HEK293 (cell line): Measurements from ENCODE around the gene KATNAL1.

Source experiments
- CTCF ChIA-PET: fragments of 350-600 bp; formaldehyde crosslinking; extraction: SDS; loops from one replicate; lab custom pipeline; 2021; ENCODE audit warnings: antibody characterized with exemption; lab: Yijun Ruan, JAX
- POLR2A ChIA-PET: fragments of 300-600 bp; formaldehyde crosslinking; extraction: SDS; loops from one replicate; lab custom pipeline; 2020; ENCODE audit warnings: antibody characterized with exemption, inconsistent platforms; lab: Yijun Ruan, JAX
- H3K27ac ChIP-seq: fragments of 200-500 bp; sonication (Bioruptor generic); 2 replicates; pipeline ENCODE4 v1.5.1; 2014; ENCODE audit warnings: low read depth, low read length, control low read depth, inconsistent platforms; ENCODE audit errors: extremely low read depth
- H3K36me3 ChIP-seq, 2 experiments: fragments of 200-500 bp in 1 of 2; sonication (Bioruptor generic) in 1 of 2; 1 replicate in 1 of 2; 2 replicates in 1 of 2; pipeline ENCODE4 v1.5.1; 2014 to 2017; ENCODE audit warnings: inconsistent platforms in 2 of 2, low read length in 2 of 2; ENCODE audit not compliant: control insufficient read depth in 2 of 2, insufficient read depth in 1 of 2
- H3K4me1 ChIP-seq: fragments of 200-500 bp; sonication (Bioruptor generic); 2 replicates; pipeline ENCODE4 v1.5.1; 2014; ENCODE audit warnings: mild to moderate bottlenecking, low read length, inconsistent platforms; ENCODE audit not compliant: control insufficient read depth, insufficient read depth
- H3K4me3 ChIP-seq: 2 replicates; pipeline ENCODE4 v1.5.1; 2011; ENCODE audit warnings: low read depth, mild to moderate bottlenecking, control low read depth, low read length, moderate library complexity
- H3K9me3 ChIP-seq: fragments of 200-500 bp; sonication (Bioruptor generic); 2 replicates; pipeline ENCODE4 v1.5.1; 2014; ENCODE audit warnings: low read depth, low read length, inconsistent platforms; ENCODE audit not compliant: control insufficient read depth, insufficient read depth
- GLI2 ChIP-seq: fragments of 450-650 bp; formaldehyde crosslinking; IDR thresholded peaks from 2 replicates; pipeline ENCODE4; 2017; ENCODE audit warnings: missing biosample characterization, missing genetic modification characterization, low read depth, borderline replicate concordance
- RBAK ChIP-seq: fragments of 450-650 bp; formaldehyde crosslinking; IDR thresholded peaks from 2 replicates; pipeline ENCODE4 v1.5.1; 2016; ENCODE audit warnings: missing biosample characterization, missing genetic modification characterization
- ZFP37 ChIP-seq: fragments of 450-650 bp; formaldehyde crosslinking; IDR thresholded peaks from 2 replicates; pipeline ENCODE4 v1.5.1; 2016; ENCODE audit warnings: missing biosample characterization, missing genetic modification characterization
- ZNF221 ChIP-seq: fragments of 450-650 bp; formaldehyde crosslinking; IDR thresholded peaks from 2 replicates; pipeline ENCODE4 v1.5.1; 2017; ENCODE audit warnings: missing biosample characterization, missing genetic modification characterization, borderline replicate concordance
- ZNF239 ChIP-seq: fragments of 450-650 bp; formaldehyde crosslinking; IDR thresholded peaks from 2 replicates; pipeline ENCODE4 v1.5.1; 2016; ENCODE audit warnings: missing biosample characterization, missing genetic modification characterization
- ZNF266 ChIP-seq: fragments of 450-650 bp; formaldehyde crosslinking; IDR thresholded peaks from 2 replicates; pipeline ENCODE4 v1.5.1; 2016; ENCODE audit warnings: missing biosample characterization, missing genetic modification characterization, low read depth
- ZNF324 ChIP-seq: fragments of 450-650 bp; formaldehyde crosslinking; IDR thresholded peaks from 2 replicates; pipeline ENCODE4 v1.5.1; 2016; ENCODE audit warnings: missing biosample characterization, missing genetic modification characterization
- ZNF473 ChIP-seq: fragments of 450-650 bp; formaldehyde crosslinking; IDR thresholded peaks from 2 replicates; pipeline ENCODE4 v1.5.1; 2017; ENCODE audit warnings: missing biosample characterization, missing genetic modification characterization
- ZNF48 ChIP-seq: fragments of 450-650 bp; formaldehyde crosslinking; IDR thresholded peaks from 2 replicates; pipeline ENCODE4 v1.5.1; 2016; ENCODE audit warnings: missing biosample characterization, missing genetic modification characterization
- ZNF529 ChIP-seq: fragments of 450-650 bp; formaldehyde crosslinking; IDR thresholded peaks from 2 replicates; pipeline ENCODE4 v1.5.1; 2017; ENCODE audit warnings: missing genetic modification characterization, missing biosample characterization; ENCODE audit not compliant: insufficient replicate concordance
- ZNF571 ChIP-seq: fragments of 450-650 bp; formaldehyde crosslinking; IDR thresholded peaks from 2 replicates; pipeline ENCODE4 v1.5.0; 2017; ENCODE audit warnings: missing biosample characterization, missing genetic modification characterization
- ZNF610 ChIP-seq: fragments of 450-650 bp; formaldehyde crosslinking; IDR thresholded peaks from 2 replicates; pipeline ENCODE4 v1.5.1; 2016; ENCODE audit warnings: missing biosample characterization, missing genetic modification characterization, borderline replicate concordance
- ZNF701 ChIP-seq: fragments of 450-650 bp; formaldehyde crosslinking; IDR thresholded peaks from 2 replicates; pipeline ENCODE4 v1.5.1; 2016; ENCODE audit warnings: missing biosample characterization, missing genetic modification characterization
- ZSCAN23 ChIP-seq: fragments of 450-650 bp; formaldehyde crosslinking; IDR thresholded peaks from 2 replicates; pipeline ENCODE4 v1.5.1; 2016; ENCODE audit warnings: missing biosample characterization, missing genetic modification characterization
- ZSCAN30 ChIP-seq: fragments of 450-650 bp; IDR thresholded peaks from 2 replicates; pipeline ENCODE4 v1.5.1; 2018; ENCODE audit warnings: missing biosample characterization, mild to moderate bottlenecking, missing genetic modification characterization, moderate library complexity
- ZSCAN5A ChIP-seq: fragments of 450-650 bp; formaldehyde crosslinking; IDR thresholded peaks from 2 replicates; pipeline ENCODE4 v1.5.1; 2016; ENCODE audit warnings: missing biosample characterization, missing genetic modification characterization
- TF ChIP-seq, protein P1 (sequence below): fragments of 450-650 bp; formaldehyde crosslinking; IDR thresholded peaks from 2 replicates; pipeline ENCODE4 v1.5.1; 2016; ENCODE audit warnings: missing biosample characterization, missing genetic modification characterization
- TF ChIP-seq, protein P2 (sequence below): fragments of 450-650 bp; formaldehyde crosslinking; IDR thresholded peaks from 2 replicates; pipeline ENCODE4 v1.5.1; 2016; ENCODE audit warnings: missing biosample characterization, missing genetic modification characterization, borderline replicate concordance
- TF ChIP-seq, protein P3 (sequence below): fragments of 450-650 bp; formaldehyde crosslinking; IDR thresholded peaks from 2 replicates; pipeline ENCODE4 v1.5.1; 2016; ENCODE audit warnings: missing biosample characterization, missing genetic modification characterization
- TF ChIP-seq, protein P4 (sequence below): fragments of 450-650 bp; formaldehyde crosslinking; IDR thresholded peaks from 2 replicates; pipeline ENCODE4 v1.5.1; 2016; ENCODE audit warnings: missing biosample characterization, missing genetic modification characterization

KATNAL1 gene

DNA sequence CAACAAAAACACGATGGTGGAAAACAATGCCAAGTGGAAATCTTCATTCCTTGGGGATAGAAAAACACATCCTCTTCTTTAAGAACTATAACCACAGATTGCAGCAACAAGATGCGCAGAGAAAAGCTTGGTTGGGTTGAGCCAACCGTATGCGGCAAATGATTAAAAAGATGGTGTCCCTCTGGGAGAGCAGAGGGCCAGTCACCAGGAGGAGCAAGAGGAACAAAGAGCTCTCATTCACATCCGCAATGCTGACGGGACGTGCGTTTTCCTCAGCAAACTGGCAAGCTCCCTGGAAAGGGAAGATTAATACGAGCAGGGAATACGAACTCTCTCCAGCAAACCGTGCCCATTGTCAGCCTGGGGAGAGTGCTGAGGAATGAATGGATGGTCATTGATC lies 141.6 kb downstream of the KATNAL1 start (continued):
- TF ChIP-seq, protein P1, sequence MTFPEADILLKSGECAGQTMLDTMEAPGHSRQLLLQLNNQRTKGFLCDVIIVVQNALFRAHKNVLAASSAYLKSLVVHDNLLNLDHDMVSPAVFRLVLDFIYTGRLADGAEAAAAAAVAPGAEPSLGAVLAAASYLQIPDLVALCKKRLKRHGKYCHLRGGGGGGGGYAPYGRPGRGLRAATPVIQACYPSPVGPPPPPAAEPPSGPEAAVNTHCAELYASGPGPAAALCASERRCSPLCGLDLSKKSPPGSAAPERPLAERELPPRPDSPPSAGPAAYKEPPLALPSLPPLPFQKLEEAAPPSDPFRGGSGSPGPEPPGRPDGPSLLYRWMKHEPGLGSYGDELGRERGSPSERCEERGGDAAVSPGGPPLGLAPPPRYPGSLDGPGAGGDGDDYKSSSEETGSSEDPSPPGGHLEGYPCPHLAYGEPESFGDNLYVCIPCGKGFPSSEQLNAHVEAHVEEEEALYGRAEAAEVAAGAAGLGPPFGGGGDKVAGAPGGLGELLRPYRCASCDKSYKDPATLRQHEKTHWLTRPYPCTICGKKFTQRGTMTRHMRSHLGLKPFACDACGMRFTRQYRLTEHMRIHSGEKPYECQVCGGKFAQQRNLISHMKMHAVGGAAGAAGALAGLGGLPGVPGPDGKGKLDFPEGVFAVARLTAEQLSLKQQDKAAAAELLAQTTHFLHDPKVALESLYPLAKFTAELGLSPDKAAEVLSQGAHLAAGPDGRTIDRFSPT (tag by site-specific recombination), result no peak
- no peak for TF ChIP-seq ZNF701 (tag by site-specific recombination)
- TF ChIP-seq ZSCAN30 (tag by site-specific recombination), result no peak
- no peak for TF ChIP-seq ZNF473 (tag by site-specific recombination)
- no peak for TF ChIP-seq ZNF571
- TF ChIP-seq ZSCAN5A, result no peak
- TF ChIP-seq, all 188 proteins: peak for 0

GRCh38 chr13:30165071-30165470 lies 142.3 kb downstream of the KATNAL1 start:
- H3K4me3 ChIP-seq, result no peak overlapping the region
- ChIA-PET CTCF (interaction anchor here (0.9 kb wide), 1 partner anchor 15 kb away, joined by 3 read pairs; no protein-coding TSS in a partner anchor), POLR2A (no interaction called here)
- no peaks in the 10 kb centered on the region for H3K9me3 ChIP-seq
- no peak overlapping the region for H3K27ac ChIP-seq
- no peaks in the 10 kb centered on the region for H3K4me1 ChIP-seq
- no peak for TF ChIP-seq ZNF221 (tag by site-specific recombination)
- TF ChIP-seq GLI2 (tag by site-specific recombination), result no peak
- TF ChIP-seq ZFP37 (tag by site-specific recombination), result no peak
- TF ChIP-seq, protein P2, sequence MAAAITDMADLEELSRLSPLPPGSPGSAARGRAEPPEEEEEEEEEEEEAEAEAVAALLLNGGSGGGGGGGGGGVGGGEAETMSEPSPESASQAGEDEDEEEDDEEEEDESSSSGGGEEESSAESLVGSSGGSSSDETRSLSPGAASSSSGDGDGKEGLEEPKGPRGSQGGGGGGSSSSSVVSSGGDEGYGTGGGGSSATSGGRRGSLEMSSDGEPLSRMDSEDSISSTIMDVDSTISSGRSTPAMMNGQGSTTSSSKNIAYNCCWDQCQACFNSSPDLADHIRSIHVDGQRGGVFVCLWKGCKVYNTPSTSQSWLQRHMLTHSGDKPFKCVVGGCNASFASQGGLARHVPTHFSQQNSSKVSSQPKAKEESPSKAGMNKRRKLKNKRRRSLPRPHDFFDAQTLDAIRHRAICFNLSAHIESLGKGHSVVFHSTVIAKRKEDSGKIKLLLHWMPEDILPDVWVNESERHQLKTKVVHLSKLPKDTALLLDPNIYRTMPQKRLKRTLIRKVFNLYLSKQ, result no peak
- H3K36me3 ChIP-seq, result no peaks in the 10 kb centered on the region

DNA sequence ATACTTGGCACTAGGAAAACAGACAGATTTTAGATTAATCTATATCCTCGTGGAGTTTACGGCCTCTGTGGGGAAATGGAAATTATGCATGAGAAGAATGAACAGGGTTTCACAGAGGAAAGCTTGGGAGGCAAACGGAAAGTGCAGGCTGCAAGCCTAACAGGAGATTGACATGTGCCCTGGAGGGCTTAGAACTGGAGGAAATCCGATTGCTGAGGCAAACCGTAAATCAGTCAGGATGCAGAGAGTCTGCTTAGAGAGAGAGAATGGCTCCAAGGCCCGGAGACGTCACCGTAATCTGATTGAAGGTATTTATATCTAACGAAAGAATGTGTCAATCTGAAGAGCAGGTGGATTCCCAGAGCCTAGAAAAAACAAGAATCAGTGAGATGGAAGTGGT lies 143.2 kb downstream of the KATNAL1 start:
- Histone ChIP-seq H3K4me3 (no peak overlapping the region), H3K27ac (no peak overlapping the region), H3K4me1 (no peaks in the 10 kb centered on the region), H3K9me3 (no peaks in the 10 kb centered on the region), H3K36me3 (no peaks in the 10 kb centered on the region)
- CTCF ChIA-PET, result no interaction called here
- no peak for TF ChIP-seq ZNF48 (tag by site-specific recombination)
- no peak for TF ChIP-seq ZNF610 (tag by site-specific recombination)
- TF ChIP-seq ZNF529 (tag by site-specific recombination), result no peak
- POLR2A ChIA-PET, result no interaction called here

- H3K9me3 ChIP-seq, result no peaks in the 10 kb centered on the region
- ChIA-PET CTCF (no interaction called here), POLR2A (no interaction called here)
- no peak for TF ChIP-seq ZNF266
- no peak for TF ChIP-seq ZSCAN23 (tag by site-specific recombination)
- TF ChIP-seq ZNF239 (tag by site-specific recombination), result no peak
- TF ChIP-seq, protein P3, sequence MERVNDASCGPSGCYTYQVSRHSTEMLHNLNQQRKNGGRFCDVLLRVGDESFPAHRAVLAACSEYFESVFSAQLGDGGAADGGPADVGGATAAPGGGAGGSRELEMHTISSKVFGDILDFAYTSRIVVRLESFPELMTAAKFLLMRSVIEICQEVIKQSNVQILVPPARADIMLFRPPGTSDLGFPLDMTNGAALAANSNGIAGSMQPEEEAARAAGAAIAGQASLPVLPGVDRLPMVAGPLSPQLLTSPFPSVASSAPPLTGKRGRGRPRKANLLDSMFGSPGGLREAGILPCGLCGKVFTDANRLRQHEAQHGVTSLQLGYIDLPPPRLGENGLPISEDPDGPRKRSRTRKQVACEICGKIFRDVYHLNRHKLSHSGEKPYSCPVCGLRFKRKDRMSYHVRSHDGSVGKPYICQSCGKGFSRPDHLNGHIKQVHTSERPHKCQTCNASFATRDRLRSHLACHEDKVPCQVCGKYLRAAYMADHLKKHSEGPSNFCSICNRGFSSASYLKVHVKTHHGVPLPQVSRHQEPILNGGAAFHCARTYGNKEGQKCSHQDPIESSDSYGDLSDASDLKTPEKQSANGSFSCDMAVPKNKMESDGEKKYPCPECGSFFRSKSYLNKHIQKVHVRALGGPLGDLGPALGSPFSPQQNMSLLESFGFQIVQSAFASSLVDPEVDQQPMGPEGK (tag by site-specific recombination), result no peak
- TF ChIP-seq RBAK (tag by site-specific recombination), result no peak
- TF ChIP-seq, protein P4, sequence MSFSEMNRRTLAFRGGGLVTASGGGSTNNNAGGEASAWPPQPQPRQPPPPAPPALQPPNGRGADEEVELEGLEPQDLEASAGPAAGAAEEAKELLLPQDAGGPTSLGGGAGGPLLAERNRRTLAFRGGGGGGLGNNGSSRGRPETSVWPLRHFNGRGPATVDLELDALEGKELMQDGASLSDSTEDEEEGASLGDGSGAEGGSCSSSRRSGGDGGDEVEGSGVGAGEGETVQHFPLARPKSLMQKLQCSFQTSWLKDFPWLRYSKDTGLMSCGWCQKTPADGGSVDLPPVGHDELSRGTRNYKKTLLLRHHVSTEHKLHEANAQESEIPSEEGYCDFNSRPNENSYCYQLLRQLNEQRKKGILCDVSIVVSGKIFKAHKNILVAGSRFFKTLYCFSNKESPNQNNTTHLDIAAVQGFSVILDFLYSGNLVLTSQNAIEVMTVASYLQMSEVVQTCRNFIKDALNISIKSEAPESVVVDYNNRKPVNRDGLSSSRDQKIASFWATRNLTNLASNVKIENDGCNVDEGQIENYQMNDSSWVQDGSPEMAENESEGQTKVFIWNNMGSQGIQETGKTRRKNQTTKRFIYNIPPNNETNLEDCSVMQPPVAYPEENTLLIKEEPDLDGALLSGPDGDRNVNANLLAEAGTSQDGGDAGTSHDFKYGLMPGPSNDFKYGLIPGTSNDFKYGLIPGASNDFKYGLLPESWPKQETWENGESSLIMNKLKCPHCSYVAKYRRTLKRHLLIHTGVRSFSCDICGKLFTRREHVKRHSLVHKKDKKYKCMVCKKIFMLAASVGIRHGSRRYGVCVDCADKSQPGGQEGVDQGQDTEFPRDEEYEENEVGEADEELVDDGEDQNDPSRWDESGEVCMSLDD (tag by site-specific recombination), result no peak
- TF ChIP-seq ZNF324 (tag by site-specific recombination), result no peak
- H3K36me3 ChIP-seq, result no peaks in the 10 kb centered on the region
- H3K4me1 ChIP-seq, result no peaks in the 10 kb centered on the region
- no peak overlapping the region for H3K4me3 ChIP-seq
- no peak overlapping the region for H3K27ac ChIP-seq
Measured at GRCh38 chr13:30163441-30163840, 143.9 kb downstream of the KATNAL1 start.
